Astrocyte of the spinal cord (primary cell): ENCODE data around the gene CACNA1H.
"Not testable (repeated sequence)": the region's sequence is repeated elsewhere in the genome, so short reads cannot be mapped to it uniquely, and the experiment has no call there.

Experiments
- DNase-seq: peaks from one replicate; pipeline ENCODE4 v3.0.0; 2011; ENCODE audit warnings: low read depth, low spot score
- H3K4me3 ChIP-seq: 2 replicates; pipeline ENCODE4 v1.5.1; 2011; ENCODE audit warnings: low read depth, mild to moderate bottlenecking, low read length, moderate library complexity
- in situ Hi-C: cut with HindIII; loops from 2 replicates; pipeline ENCODE4 v1.10.0; 2017; ENCODE audit warnings: low sequenced_read_pairs
- TF ChIP-seq, protein P1 (sequence below): IDR thresholded peaks from 2 replicates; pipeline ENCODE4 v1.5.1; 2012; ENCODE audit warnings: low read depth, mild to moderate bottlenecking, low read length, inconsistent platforms

Gene CACNA1H

DNA sequence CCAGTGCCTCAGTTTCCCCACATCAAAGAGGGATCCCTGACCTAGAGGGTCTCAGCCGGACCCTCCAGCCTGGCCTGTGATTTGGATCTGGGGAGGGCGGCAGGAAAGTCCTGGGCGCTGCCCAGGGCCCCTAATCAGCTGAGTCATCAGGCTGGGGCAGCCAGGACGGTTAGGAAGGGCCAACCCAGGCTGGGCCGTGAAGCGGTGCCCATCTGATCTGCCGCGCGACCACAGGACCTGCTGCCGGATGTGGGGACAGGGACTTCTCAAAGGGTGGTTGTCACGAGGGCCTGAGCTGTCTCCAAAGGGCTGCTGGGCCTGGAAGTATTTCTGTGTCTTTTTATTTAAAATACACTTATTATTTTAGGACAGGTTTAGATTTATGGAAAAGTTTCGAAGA lies 92.0 kb downstream of the CACNA1H start:
- H3K4me3 ChIP-seq: no peak overlapping the region
- DNase-seq: no peak
- in situ Hi-C loops: no loop called here
- TF ChIP-seq, protein P1, sequence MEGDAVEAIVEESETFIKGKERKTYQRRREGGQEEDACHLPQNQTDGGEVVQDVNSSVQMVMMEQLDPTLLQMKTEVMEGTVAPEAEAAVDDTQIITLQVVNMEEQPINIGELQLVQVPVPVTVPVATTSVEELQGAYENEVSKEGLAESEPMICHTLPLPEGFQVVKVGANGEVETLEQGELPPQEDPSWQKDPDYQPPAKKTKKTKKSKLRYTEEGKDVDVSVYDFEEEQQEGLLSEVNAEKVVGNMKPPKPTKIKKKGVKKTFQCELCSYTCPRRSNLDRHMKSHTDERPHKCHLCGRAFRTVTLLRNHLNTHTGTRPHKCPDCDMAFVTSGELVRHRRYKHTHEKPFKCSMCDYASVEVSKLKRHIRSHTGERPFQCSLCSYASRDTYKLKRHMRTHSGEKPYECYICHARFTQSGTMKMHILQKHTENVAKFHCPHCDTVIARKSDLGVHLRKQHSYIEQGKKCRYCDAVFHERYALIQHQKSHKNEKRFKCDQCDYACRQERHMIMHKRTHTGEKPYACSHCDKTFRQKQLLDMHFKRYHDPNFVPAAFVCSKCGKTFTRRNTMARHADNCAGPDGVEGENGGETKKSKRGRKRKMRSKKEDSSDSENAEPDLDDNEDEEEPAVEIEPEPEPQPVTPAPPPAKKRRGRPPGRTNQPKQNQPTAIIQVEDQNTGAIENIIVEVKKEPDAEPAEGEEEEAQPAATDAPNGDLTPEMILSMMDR: no peak

DNA sequence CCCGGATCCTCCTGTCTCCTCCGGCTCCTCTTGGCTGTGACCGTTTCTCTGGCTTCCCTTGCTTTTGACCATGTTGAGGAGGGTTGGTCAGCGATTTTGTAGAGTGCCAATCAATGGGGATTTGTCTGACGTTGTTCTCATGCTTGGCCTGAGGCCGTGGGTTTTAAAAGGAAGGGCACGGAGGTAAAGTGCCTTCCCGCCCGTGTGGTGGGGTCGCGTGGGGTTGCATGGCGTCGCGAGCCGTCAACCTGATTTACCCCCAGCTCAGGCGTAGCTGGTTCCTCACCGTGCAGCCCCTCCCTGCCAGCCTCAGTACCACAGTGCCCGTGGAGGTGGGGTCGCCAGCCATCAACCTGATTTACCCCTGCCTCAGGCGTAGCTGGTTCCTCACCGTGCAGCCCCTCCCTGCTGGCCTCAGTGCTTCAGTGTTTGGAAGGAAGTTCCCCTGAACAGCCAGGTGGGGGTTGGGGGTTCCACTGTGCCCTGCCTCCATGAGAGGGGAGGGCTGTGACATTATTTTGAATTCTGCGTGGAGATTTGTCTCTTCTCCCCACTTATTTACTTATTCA lies 92.6 kb downstream of the CACNA1H start:
- in situ Hi-C loops: no loop called here

DNA sequence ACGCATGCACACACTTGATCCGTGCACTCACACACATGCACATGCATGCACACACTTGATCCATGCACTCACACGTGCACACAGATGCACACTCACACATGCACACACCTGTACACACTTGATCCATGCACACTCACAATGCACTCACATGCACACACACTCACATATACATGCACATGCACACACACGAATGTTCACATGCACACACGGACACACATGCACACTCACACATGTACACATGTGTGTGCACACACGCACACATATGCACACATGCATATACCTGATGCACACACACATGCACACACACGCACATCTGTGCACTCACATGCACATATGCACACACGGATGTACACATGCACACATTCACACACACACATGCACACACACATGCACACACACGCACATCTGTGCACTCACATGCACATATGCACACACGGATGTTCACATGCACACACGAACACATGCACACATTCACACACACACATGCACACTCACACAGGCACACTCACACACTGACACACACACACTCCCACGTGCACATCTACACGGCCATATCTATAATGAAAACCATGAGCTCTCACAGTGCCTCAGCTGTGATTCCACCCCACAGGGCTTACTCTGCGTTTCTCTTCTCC lies 95.1 kb downstream of the CACNA1H start:
- in situ Hi-C loops, H3K4me3 ChIP-seq, DNase-seq: not testable (repeated sequence)

More for the DNA sequence above, 92.6 kb downstream of the CACNA1H start:
- DNase-seq: no peak
- TF ChIP-seq, protein P1: no peak
- H3K4me3 ChIP-seq: no peak overlapping the region

DNA sequence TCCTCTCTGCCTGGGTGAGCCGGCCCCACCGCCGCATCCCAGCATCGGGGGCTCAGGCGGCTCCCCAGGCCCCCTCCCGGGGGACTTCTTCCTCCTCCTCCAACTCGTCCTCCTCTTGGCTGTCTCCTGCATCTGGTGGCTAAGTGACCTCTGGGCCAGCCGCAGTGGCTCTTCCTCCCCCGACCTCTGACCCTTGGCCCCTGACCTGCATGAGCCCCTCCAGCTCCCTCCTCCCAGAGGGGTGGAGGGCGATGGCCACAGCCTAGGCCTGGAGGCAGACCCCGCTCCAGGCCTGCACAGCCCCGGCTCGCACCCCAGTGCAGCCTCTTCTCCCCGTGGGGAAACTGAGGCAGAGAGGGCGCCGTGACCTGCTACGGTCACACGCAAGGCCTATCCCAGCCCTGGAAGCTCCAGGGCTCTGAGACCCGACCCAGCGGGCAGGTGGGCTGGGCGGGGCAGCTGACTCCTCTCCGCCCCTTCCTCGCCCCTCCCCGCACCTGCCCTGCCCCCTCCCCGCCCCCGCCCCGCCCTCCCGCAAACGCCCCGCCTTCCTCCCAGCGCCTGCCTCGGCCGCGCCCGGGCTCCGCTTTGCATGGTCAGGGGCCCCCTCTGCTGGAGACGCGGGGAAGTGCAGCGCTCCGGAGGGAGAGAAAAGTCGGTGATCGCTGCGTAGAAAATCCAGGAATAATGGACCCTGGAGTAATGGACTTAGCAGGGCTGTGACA lies 96.3 kb downstream of the CACNA1H start:
- DNase-seq, in situ Hi-C loops, H3K4me3 ChIP-seq: not testable (repeated sequence)

DNA sequence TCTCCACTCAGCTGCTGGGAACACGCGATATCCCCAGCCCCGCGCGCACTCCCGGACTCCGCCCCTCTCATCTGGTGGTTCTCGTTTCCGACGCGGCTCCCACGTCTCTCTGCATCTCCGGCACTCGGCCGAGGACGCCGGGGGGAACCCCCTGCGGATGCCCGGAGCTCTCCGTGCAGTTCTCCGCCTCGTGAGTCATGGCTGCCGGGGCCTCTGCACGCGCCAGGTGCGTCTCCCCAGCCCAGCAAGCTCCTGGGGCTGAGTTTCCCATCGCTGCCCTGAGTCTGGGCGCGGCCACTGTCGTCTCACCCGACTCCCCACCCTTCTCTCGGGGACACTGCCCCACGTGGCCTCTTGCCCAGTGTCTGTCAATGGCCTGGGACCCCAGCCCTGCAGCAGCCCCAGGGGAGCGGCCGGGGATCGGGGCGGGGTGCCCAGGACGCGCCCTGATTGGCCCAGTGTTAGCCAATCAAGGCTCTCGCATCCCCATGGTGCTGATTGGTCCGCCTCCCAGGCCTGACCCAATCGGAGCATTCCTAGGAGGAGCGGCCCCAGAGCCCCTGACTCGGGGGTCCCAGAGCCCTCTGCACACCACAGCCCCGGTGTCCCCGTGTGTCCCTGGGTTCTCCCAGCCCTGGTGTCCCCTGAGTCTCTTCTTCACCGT lies 100.9 kb downstream of the CACNA1H start:
- DNase-seq, in situ Hi-C loops, H3K4me3 ChIP-seq: not testable (repeated sequence)

DNA sequence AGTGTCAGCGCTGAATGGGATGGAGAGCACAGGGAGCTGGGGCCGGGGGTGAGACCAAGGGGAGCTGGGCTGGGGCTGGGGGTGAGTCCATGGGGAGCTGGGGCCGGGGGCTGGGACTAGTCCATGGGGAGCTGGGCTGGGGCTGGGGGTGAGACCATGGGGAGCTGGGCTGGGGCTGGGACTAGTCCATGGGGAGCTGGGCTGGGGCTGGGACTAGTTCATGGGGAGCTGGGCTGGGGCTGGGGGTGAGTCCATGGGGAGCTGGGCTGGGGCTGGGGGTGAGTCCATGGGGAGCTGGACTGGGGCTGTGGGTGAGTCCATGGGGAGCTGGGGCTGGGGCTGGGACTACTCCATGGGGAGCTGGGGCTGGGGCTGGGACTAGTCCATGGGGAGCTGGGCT lies 101.9 kb downstream of the CACNA1H start:
- in situ Hi-C loops, H3K4me3 ChIP-seq, DNase-seq: not testable (repeated sequence)

DNA sequence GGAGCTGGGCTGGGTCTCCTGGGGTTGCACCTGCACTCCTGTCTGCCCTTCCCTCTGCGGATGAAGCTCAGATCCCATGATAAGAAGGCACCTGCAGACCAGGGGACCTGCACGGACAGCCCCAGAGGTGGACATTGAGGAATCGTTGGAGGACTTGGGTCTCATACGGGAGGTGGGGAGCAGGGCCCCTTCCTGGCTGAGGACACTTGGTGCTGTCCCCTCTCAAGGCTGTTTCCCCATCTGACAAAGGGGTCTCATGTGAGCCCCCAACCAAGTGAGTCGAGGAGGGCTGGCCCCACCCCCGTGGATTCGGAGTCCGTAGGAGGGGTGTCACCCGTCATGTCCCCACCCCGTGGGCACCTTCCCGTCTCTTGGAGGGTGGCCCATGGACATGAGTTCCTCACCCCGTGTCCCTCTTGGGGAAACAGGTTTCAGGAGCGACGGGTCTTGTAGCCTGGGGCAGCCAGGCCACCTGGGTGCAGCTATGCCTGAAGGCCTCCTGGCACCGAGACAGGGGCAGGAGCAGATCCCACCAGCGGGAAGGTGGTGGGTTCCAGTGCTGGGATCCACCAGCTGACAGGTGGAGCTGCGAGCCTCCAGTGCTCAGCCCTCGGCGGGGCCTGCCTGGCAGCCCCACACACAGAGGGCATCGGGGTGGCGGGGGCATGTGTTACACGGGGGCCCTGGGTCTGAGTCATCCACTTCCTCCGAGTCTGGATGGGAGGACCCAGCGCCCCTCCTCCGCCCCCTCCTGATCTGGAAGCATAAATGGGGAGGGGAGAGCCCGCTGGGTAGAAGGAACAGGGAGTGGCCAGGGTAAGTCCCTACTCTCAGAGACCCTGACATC lies 102.6 kb downstream of the CACNA1H start, which contains the start of gene TPSD1:
TSS of gene TPSD1 (plus strand) at position 794 of the 847 bp plus-strand sequence. CDS start 212 bp downstream, outside the sequence.
- in situ Hi-C loops, H3K4me3 ChIP-seq, DNase-seq: not testable (repeated sequence)

DNA sequence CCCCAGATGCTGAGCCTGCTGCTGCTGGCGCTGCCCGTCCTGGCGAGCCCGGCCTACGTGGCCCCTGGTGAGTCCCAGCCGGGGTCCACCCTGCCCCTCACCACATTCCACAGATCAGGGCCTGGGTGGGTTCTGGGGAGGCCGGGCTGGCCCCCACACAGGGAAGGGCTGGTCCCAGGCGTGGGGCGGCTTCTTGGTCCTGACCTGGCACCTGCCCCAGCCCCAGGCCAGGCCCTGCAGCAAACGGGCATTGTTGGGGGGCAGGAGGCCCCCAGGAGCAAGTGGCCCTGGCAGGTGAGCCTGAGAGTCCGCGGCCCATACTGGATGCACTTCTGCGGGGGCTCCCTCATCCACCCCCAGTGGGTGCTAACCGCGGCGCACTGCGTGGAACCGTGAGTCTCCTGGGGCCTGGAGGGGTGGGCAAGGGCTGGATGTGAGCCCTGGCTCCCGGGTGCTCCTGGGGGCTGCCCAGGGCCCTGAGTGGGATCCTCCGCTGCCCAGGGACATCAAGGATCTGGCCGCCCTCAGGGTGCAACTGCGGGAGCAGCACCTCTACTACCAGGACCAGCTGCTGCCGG lies 103.5 kb downstream of the CACNA1H start:
- H3K4me3 ChIP-seq, in situ Hi-C loops, DNase-seq: not testable (repeated sequence)

DNA sequence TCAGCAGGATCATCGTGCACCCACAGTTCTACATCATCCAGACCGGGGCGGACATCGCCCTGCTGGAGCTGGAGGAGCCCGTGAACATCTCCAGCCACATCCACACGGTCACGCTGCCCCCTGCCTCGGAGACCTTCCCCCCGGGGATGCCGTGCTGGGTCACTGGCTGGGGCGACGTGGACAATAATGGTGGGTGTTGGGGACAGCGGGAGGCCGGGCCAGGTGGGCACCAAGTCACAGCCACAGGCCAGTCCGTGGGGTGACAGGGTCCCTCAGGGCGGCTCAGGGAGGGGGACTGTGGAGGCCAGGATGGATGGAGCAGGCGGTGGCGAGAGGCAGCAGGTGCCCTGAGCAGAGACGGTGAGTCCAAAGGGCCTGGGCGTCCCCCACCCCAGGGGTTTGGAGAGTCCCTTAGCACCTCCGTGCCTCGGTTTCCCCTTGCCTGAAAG lies 104.0 kb downstream of the CACNA1H start:
- H3K4me3 ChIP-seq: no peak overlapping the region
- in situ Hi-C loops: no loop called here
- no peak for DNase-seq
- TF ChIP-seq, protein P1: no peak
